Measurements from ENCODE around the gene NMNAT2. TPM values are rescaled to one million over a fixed set of nuclear protein-coding genes. Genes with fewer than 3 reads are reported as not detected.

Gene NMNAT2
- total and polyA plus RNA-seq, 2 experiments from 2014 or later: 0.12 TPM; not detected in 1

DNA sequence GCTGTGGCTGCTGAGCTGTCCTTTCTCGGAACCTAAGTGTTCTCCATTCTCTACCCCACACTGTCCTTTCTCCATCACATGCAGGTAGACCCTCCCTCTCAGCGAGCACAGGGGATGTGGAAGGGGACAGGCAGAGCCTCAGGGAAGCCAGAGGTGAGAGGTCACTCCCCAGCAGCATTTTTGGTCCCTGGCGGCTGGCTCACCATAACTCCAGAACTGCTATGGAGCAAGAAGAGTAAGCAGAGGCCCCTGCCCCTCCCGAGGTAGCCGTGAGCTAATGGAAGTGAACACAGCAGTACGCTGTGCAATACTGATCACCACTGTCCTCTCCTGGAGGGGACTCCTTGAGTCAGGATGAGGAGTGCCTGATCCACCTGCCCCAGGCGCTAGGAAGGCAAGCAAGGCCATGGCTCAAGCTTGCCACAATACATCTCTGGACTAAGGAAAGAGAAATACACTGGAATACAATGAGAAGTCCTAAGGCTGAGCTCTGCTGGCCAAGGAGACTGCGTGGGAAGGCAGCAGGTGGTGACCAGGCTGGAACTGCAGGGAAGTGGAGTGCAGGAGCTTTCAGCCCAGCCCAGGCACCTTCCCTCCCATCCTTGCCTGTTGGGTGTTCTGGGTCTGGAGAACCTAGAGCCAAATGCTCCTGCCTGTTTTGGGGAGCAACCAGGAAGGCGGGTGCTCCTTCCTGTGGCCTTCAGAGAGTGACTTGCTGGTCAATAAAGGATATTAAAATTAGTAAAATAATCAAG is 135.9 kb downstream of the NMNAT2 start:
- no peaks in the 10 kb centered on the region for H3K9me3 ChIP-seq (ENCODE audit: low read depth)
- H3K27ac ChIP-seq: no peak overlapping the region
- no peaks in the 10 kb centered on the region for H3K27me3 ChIP-seq
- no peaks in the 10 kb centered on the region for H3K36me3 ChIP-seq
- H3K4me3 ChIP-seq: no peak overlapping the region
- TF ChIP-seq, protein P1, sequence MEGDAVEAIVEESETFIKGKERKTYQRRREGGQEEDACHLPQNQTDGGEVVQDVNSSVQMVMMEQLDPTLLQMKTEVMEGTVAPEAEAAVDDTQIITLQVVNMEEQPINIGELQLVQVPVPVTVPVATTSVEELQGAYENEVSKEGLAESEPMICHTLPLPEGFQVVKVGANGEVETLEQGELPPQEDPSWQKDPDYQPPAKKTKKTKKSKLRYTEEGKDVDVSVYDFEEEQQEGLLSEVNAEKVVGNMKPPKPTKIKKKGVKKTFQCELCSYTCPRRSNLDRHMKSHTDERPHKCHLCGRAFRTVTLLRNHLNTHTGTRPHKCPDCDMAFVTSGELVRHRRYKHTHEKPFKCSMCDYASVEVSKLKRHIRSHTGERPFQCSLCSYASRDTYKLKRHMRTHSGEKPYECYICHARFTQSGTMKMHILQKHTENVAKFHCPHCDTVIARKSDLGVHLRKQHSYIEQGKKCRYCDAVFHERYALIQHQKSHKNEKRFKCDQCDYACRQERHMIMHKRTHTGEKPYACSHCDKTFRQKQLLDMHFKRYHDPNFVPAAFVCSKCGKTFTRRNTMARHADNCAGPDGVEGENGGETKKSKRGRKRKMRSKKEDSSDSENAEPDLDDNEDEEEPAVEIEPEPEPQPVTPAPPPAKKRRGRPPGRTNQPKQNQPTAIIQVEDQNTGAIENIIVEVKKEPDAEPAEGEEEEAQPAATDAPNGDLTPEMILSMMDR (IDR thresholded peaks at IDR 0.05; ENCODE audit: low read depth, low read length): no peak
- DNase-seq (ENCODE audit: low read depth in 1 of 2, low spot score in 1 of 2): no peak
- peaks cover 4% of the 10 kb centered on the region for H3K4me1 ChIP-seq (ENCODE audit: low read depth)

DNA sequence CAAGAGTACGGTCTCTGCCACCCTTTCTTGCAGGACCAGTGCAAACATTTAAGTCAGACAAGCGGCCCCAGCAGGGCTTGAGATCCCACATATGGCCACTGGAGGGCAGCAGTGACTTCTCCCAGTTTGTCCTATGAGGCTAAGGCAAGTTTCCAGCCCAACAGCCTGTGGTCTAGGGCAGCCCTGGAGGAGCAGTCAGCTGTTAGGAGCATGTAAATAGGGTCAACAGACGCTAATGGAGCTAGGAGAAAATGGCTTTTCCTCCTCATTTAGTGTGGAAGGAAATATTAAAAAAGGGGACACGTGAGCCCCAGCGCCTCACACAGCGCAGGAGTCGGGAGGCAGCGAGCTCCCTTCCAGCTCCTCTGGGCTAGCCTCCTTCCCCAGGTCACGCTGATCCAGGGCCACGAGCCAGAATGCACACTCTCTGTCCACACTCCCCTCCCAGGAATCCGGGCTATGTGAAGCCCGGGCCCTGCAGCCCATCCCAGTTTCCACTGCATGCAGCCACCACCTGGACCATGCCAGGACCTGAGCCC is 136.6 kb downstream of the NMNAT2 start:
- peak; percentile 91 to 98 for DNase-seq (ENCODE audit: low read depth in 1 of 2, low spot score in 1 of 2)
- TF ChIP-seq, protein P1 (IDR thresholded peaks at IDR 0.05; ENCODE audit: low read depth, low read length): peak; percentile 88
- no peaks in the 10 kb centered on the region for H3K27me3 ChIP-seq
- no peaks in the 10 kb centered on the region for H3K4me1 ChIP-seq (ENCODE audit: low read depth)
- no peak overlapping the region for H3K27ac ChIP-seq
- no peaks in the 10 kb centered on the region for H3K36me3 ChIP-seq
- no peaks in the 10 kb centered on the region for H3K9me3 ChIP-seq (ENCODE audit: low read depth)
- no peak overlapping the region for H3K4me3 ChIP-seq

DNA sequence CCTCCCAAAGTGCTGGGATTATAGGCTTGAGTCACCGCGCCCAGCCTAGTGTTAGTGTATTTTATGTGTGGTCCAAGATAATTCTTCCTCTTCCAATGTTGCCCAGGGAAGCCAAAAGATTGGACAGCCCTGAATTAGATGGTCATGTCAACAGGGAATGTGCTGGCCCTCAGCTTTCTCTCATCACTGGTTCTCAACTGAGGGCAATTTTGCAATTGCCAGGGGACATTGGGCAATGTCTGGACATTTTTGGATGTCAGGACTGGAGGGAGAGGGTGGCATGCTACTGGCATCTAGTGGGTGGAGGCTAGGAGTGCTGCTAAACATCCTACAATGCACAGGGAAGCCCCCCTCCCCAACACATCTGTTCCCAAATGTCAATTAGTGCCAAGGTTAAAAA is 137.1 kb downstream of the NMNAT2 start:
- no peaks in the 10 kb centered on the region for H3K36me3 ChIP-seq
- no peaks in the 10 kb centered on the region for H3K27me3 ChIP-seq
- no peaks in the 10 kb centered on the region for H3K4me1 ChIP-seq (ENCODE audit: low read depth)
- DNase-seq (ENCODE audit: low read depth in 1 of 2, low spot score in 1 of 2): peak in 1 of 2 donors; percentile 95
- TF ChIP-seq, protein P1 (IDR thresholded peaks at IDR 0.05; ENCODE audit: low read depth, low read length): no peak
- H3K27ac ChIP-seq: no peak overlapping the region
- H3K4me3 ChIP-seq: no peak overlapping the region
- H3K9me3 ChIP-seq (ENCODE audit: low read depth): no peaks in the 10 kb centered on the region

DNA sequence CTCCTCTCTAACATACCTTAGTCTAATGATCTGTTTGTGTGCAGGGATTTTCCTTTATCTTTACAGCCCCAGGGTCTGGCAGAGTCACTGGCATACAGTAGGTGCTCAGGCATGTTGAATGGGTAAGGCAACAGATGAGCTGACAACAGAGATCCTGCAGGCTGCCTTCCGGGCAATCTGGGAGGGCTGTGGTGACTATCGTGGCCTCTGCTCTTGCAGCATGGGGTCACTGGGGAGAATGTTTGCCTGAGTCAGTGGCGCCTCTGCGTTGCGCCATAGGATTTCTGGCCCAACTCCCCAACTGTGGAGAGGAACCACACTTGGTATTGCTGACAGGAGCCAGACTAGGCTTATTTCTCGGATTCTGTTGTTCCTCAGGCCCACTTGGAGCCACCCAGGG is 138.3 kb downstream of the NMNAT2 start:
- Histone ChIP-seq H3K9me3 (ENCODE audit: low read depth) (no peaks in the 10 kb centered on the region), H3K4me3 (no peak overlapping the region), H3K4me1 (ENCODE audit: low read depth) (no peaks in the 10 kb centered on the region), H3K36me3 (no peaks in the 10 kb centered on the region), H3K27ac (no peak overlapping the region), H3K27me3 (no peaks in the 10 kb centered on the region)
- DNase-seq (ENCODE audit: low read depth in 1 of 2, low spot score in 1 of 2): peak in 1 of 2 donors; percentile 97
- TF ChIP-seq, protein P1 (IDR thresholded peaks at IDR 0.05; ENCODE audit: low read depth, low read length): no peak

DNA sequence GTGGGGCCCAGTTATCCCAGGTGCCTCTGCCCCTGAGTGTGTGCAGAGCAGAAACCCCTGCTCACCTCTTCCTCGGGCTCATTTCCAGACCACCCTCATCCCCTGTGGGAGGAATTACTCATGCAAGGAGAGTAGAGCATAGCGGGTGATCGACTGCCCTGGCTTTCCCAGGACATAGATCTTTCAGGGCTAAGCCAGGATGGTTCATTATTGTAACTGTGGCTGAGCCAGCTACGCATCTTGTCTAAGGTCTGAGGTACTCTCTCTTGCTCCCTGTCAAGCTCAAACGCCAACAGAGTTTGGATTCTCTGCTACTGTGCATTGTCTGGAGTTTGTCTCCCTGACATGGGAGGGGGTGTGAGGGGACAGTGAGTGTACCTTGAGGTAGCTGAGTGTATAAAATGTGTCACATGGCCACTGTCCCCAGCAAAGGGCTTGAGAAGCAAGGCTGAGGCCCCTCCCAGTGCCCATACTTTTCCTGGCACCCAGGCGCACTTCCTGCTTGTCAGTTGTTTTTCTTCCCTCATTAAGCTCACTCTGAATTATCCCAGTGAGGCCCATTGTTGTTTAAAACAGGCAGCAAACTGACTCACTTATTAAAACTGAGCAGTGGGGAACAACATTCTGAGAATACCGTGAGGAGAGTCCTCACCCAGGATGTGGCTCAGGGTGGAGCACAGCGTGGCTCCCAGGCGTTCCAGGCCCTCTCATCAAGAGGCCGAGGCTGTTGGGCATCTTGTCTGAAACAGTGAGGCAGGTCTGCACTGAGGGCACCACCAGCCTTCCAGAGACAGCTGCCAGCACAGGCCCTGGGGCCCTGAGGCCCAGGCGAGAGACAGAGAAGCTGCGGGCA is 139.2 kb downstream of the NMNAT2 start:
- TF ChIP-seq, protein P1 (IDR thresholded peaks at IDR 0.05; ENCODE audit: low read depth, low read length): no peak

More for the DNA sequence above, 139.2 kb downstream of the NMNAT2 start:
- H3K27me3 ChIP-seq: no peaks in the 10 kb centered on the region
- no peaks in the 10 kb centered on the region for H3K4me1 ChIP-seq (ENCODE audit: low read depth)
- H3K36me3 ChIP-seq: no peaks in the 10 kb centered on the region
- no peaks in the 10 kb centered on the region for H3K9me3 ChIP-seq (ENCODE audit: low read depth)
- no peak overlapping the region for H3K27ac ChIP-seq
- DNase-seq (ENCODE audit: low read depth in 1 of 2, low spot score in 1 of 2): peak in 1 of 2 donors; percentile 72
- no peak overlapping the region for H3K4me3 ChIP-seq

Data from cardiac muscle cell (in vitro differentiated cells and primary cell).